GM18508 (cell line): ENCODE measurements around the gene SELENOF.
"Not testable (repeated sequence)": the region's sequence is repeated elsewhere in the genome, so short reads cannot be mapped to it uniquely, and the experiment has no call there.

Experiments used
- ATAC-seq: cut with Tn5 transposase; IDR thresholded peaks from one replicate; pipeline ENCODE4 v1.9.1; 2021; ENCODE audit warnings: moderate number of reproducible peaks; ENCODE audit not compliant: insufficient read depth, unreplicated experiment

Gene SELENOF

GRCh38 chr1:86922445-86922844 lies 8.5 kb upstream of the SELENOF start:
- no peak for ATAC-seq

- no peak for ATAC-seq
Observed at GRCh38 chr1:86916752-86917151, 2.8 kb upstream of the SELENOF start.

- no peak for ATAC-seq
Observed at GRCh38 chr1:86915737-86916235, 1.9 kb upstream of the SELENOF start.

- no peak for ATAC-seq
Observed at GRCh38 chr1:86914998-86915736, 1.2 kb upstream of the SELENOF start.

- ATAC-seq: no peak
Observed at GRCh38 chr1:86914601-86914997, 673 bp upstream of the SELENOF start, which contains the start of gene HS2ST1. TSS of gene HS2ST1 (plus strand) at chr1:86914635.

- no peak for ATAC-seq
Observed at GRCh38 chr1:86913399-86913895, 479 bp downstream of the SELENOF start.

- ATAC-seq: no peak
Observed at GRCh38 chr1:86912281-86912900, 1.5 kb downstream of the SELENOF start.

- ATAC-seq: no peak
Observed at GRCh38 chr1:86906419-86906818, 7.5 kb downstream of the SELENOF start.

GRCh38 chr1:86905875-86906274 lies 8.1 kb downstream of the SELENOF start:
- no peak for ATAC-seq

- not testable (repeated sequence) for ATAC-seq
Observed at GRCh38 chr1:86899401-86899800, 14.5 kb downstream of the SELENOF start.

- ATAC-seq: no peak
Observed at GRCh38 chr1:86888327-86888726, 25.6 kb downstream of the SELENOF start.

GRCh38 chr1:86887479-86888162 lies 26.3 kb downstream of the SELENOF start:
- ATAC-seq: no peak

GRCh38 chr1:86875722-86876121 lies 38.2 kb downstream of the SELENOF start:
- no peak for ATAC-seq

- no peak for ATAC-seq
Observed at GRCh38 chr1:86872086-86872485, 41.8 kb downstream of the SELENOF start.

GRCh38 chr1:86871001-86871400 lies 42.9 kb downstream of the SELENOF start:
- no peak for ATAC-seq

- ATAC-seq: no peak
Observed at GRCh38 chr1:86868477-86868876, 45.4 kb downstream of the SELENOF start.

GRCh38 chr1:86867278-86867677 lies 46.6 kb downstream of the SELENOF start:
- ATAC-seq: not testable (repeated sequence)

GRCh38 chr1:86866665-86867064 lies 47.3 kb downstream of the SELENOF start:
- ATAC-seq: no peak

GRCh38 chr1:86865973-86866637 lies 47.8 kb downstream of the SELENOF start:
- ATAC-seq: no peak

GRCh38 chr1:86862920-86863319 lies 51.0 kb downstream of the SELENOF start:
- ATAC-seq: no peak
